Mesothelial cell of epicardium (in vitro differentiated cells): ENCODE data around the gene RBPJL. TPM values are rescaled to one million over a fixed set of nuclear protein-coding genes. Genes with fewer than 3 reads are reported as not detected.

Experiments used
- DNase-seq, 2 experiments: peaks; one replicate each; pipeline ENCODE4 v3.0.0; 2021; ENCODE audit warnings: low spot score in 2 of 2; ENCODE audit not compliant: unreplicated experiment in 2 of 2
- H3K27ac Mint-ChIP-seq: 2 replicates; pipeline ENCODE4 v1.8.0; 2021; ENCODE audit warnings: mixed read lengths
- H3K27me3 Mint-ChIP-seq: 2 replicates; pipeline ENCODE4 v1.8.0; 2021; ENCODE audit warnings: low read depth, mixed read lengths
- H3K36me3 Mint-ChIP-seq: 2 replicates; pipeline ENCODE4 v1.8.0; 2021; ENCODE audit warnings: mixed read lengths
- H3K4me1 Mint-ChIP-seq: 2 replicates; pipeline ENCODE4 v1.8.0; 2021; ENCODE audit warnings: mixed read lengths
- H3K4me3 Mint-ChIP-seq: 2 replicates; pipeline ENCODE4 v1.8.0; 2021; ENCODE audit warnings: mild to moderate bottlenecking, moderate library complexity, mixed read lengths
- H3K9me3 Mint-ChIP-seq: 2 replicates; pipeline ENCODE4 v1.8.0; 2021; ENCODE audit warnings: mixed read lengths
- CTCF ChIP-seq: fragments of 200-600 bp; sonication (generic); IDR thresholded peaks from one replicate; pipeline ENCODE4 v1.5.0; 2021; ENCODE audit warnings: antibody characterized with exemption; ENCODE audit not compliant: unreplicated experiment
- total RNA-seq: library from RNA; stranded (reverse); gene quantifications from 3 replicates; pipeline ENCODE4 v1.2.1, GENCODE V29; 2021

RBPJL gene
- total RNA-seq, 1 donor from 2014 or later, result not detected

- no peak for TF ChIP-seq CTCF
- Mint-ChIP-seq H3K9me3 (no peaks in the 10 kb centered on the region), H3K4me3 (no peak overlapping the region), H3K27ac (no peak overlapping the region), H3K27me3 (no peaks in the 10 kb centered on the region), H3K4me1 (peaks cover 18% of the 10 kb centered on the region), H3K36me3 (no peaks in the 10 kb centered on the region)
- DNase-seq, result no peak
Observed at GRCh38 chr20:45355209-45356084, 48.8 kb downstream of the RBPJL start.

- Mint-ChIP-seq H3K27me3 (no peaks in the 10 kb centered on the region), H3K36me3 (no peaks in the 10 kb centered on the region), H3K9me3 (no peaks in the 10 kb centered on the region), H3K27ac (peak overlapping the region; percentile 79), H3K4me1 (peaks cover 26% of the 10 kb centered on the region), H3K4me3 (no peak overlapping the region)
- DNase-seq, result no peak
- TF ChIP-seq CTCF, result no peak
Observed at GRCh38 chr20:45358282-45359068, 51.8 kb downstream of the RBPJL start.

GRCh38 chr20:45359069-45359405, 52.4 kb downstream of the RBPJL start:
- no peak for DNase-seq
- Mint-ChIP-seq H3K36me3 (no peaks in the 10 kb centered on the region), H3K4me3 (no peak overlapping the region), H3K27ac (peak overlapping the region; percentile 79), H3K27me3 (no peaks in the 10 kb centered on the region), H3K9me3 (no peaks in the 10 kb centered on the region), H3K4me1 (peaks cover 32% of the 10 kb centered on the region)
- TF ChIP-seq CTCF, result no peak

- H3K9me3 Mint-ChIP-seq, result no peaks in the 10 kb centered on the region
- H3K27ac Mint-ChIP-seq, result peak overlapping the region; percentile 79
- no peak overlapping the region for H3K4me3 Mint-ChIP-seq
- H3K27me3 Mint-ChIP-seq, result no peaks in the 10 kb centered on the region
- no peak for DNase-seq
- H3K36me3 Mint-ChIP-seq, result no peaks in the 10 kb centered on the region
- TF ChIP-seq CTCF, result no peak
- H3K4me1 Mint-ChIP-seq, result peaks cover 34% of the 10 kb centered on the region
Observed at GRCh38 chr20:45359406-45360148, 52.9 kb downstream of the RBPJL start.

- H3K4me3 Mint-ChIP-seq, result no peak overlapping the region
Observed at GRCh38 chr20:45361793-45362192, 55.2 kb downstream of the RBPJL start.

More at GRCh38 chr20:45361793-45362192, 55.2 kb downstream of the RBPJL start:
- no peaks in the 10 kb centered on the region for H3K27me3 Mint-ChIP-seq
- no peaks in the 10 kb centered on the region for H3K9me3 Mint-ChIP-seq
- H3K27ac Mint-ChIP-seq, result peak overlapping the region; percentile 39
- no peak for DNase-seq
- peaks cover 4% of the 10 kb centered on the region for H3K36me3 Mint-ChIP-seq
- TF ChIP-seq CTCF, result no peak
- peaks cover 37% of the 10 kb centered on the region for H3K4me1 Mint-ChIP-seq
